ENCODE data around the gene UGT1A4.

Gene UGT1A4

GRCh38 chr2:233718552-233718951 lies at the start of gene UGT1A4:
TSS of gene UGT1A4 (plus strand) at chr2:233718736. CDS start at chr2:233718821, 85 bp downstream.
- DNase-seq, result no peak

- no peak for DNase-seq
These were observed 47.0 kb upstream of the UGT1A4 start, which contains the start of gene UGT1A9 for GRCh38 chr2:233671290-233672161. TSS of gene UGT1A9 (plus strand) at chr2:233671898. CDS start at chr2:233671935, 37 bp downstream.

- no peak for DNase-seq
These were observed 45.6 kb upstream of the UGT1A4 start for GRCh38 chr2:233672886-233673285.

GRCh38 chr2:233673896-233674295 lies 44.6 kb upstream of the UGT1A4 start:
- no peak for DNase-seq

- no peak for DNase-seq
These were observed 44.2 kb upstream of the UGT1A4 start for GRCh38 chr2:233674314-233674713.

GRCh38 chr2:233674995-233675394 lies 43.5 kb upstream of the UGT1A4 start:
- DNase-seq, result no peak

GRCh38 chr2:233676046-233676445 lies 42.5 kb upstream of the UGT1A4 start:
- DNase-seq, result no peak

GRCh38 chr2:233679196-233679595 lies 39.3 kb upstream of the UGT1A4 start:
- DNase-seq, result no peak

GRCh38 chr2:233680361-233681045 lies 38.0 kb upstream of the UGT1A4 start:
- no peak for DNase-seq

- DNase-seq, result no peak
These were observed 36.9 kb upstream of the UGT1A4 start, which contains the start of gene UGT1A7 for GRCh38 chr2:233681521-233682099. TSS of gene UGT1A7 (plus strand) at chr2:233681901. CDS start at chr2:233681938, 37 bp downstream.

GRCh38 chr2:233684640-233685039 lies 33.9 kb upstream of the UGT1A4 start:
- DNase-seq, result no peak

GRCh38 chr2:233686928-233687327 lies 31.6 kb upstream of the UGT1A4 start:
- DNase-seq, result no peak

- no peak for DNase-seq
These were observed 30.2 kb upstream of the UGT1A4 start for GRCh38 chr2:233688341-233688740.

GRCh38 chr2:233689031-233689430 lies 29.5 kb upstream of the UGT1A4 start:
- no peak for DNase-seq

- no peak for DNase-seq
These were observed 29.0 kb upstream of the UGT1A4 start for GRCh38 chr2:233689501-233689900.

GRCh38 chr2:233690444-233690843 lies 28.1 kb upstream of the UGT1A4 start:
- DNase-seq, result no peak

- no peak for DNase-seq
These were observed 26.8 kb upstream of the UGT1A4 start for GRCh38 chr2:233691443-233692433.

GRCh38 chr2:233692648-233693047 lies 25.9 kb upstream of the UGT1A4 start, which contains the start of gene UGT1A6:
TSS of gene UGT1A6 (plus strand) at chr2:233692890. CDS start at chr2:233693005, 115 bp downstream.
- DNase-seq, result no peak

- DNase-seq, result no peak
These were observed 24.6 kb upstream of the UGT1A4 start for GRCh38 chr2:233693963-233694362.

- no peak for DNase-seq
These were observed 19.8 kb upstream of the UGT1A4 start for GRCh38 chr2:233698740-233699139.

All from hypothalamus (tissue), 51 donors.